ENCODE results near the gene DGCR2. TPM values are rescaled to one million over a fixed set of nuclear protein-coding genes. Genes with fewer than 3 reads are reported as not detected.

Gene DGCR2
- total and polyA plus RNA-seq, 2 of the 8 experiments (the other 6 are each of a cell fraction or from before 2014, with no cell fraction given), result 42.3 to 62.2 TPM

GRCh38 chr22:19042285-19043120 is 79.7 kb downstream of the DGCR2 start:
- CTCF ChIA-PET (ENCODE audit: partially characterized antibody), result interaction anchor here (1.8 kb wide), 1 partner anchor 43 kb away, joined by 7 read pairs; no protein-coding TSS in a partner anchor
- H4K8ac ChIP-seq (ENCODE audit: extremely low read depth, insufficient read depth, low read length), result no peak overlapping the region; the same call in 1 of the 2 replicates
- H3K56ac ChIP-seq (replicated peaks; ENCODE audit: insufficient read length, low read depth, low read length), result no peak overlapping the region
- no peak overlapping the region for H3K23ac ChIP-seq (ENCODE audit: insufficient read length)
- H3K4me2 ChIP-seq (ENCODE audit: insufficient read depth in 1 of 2, low read depth in 2 of 2, low read length in 2 of 2), result no peak overlapping the region
- H4K20me1 ChIP-seq (replicated peaks in 1 of 2; ENCODE audit: control insufficient read depth in 1 of 2, insufficient read depth in 2 of 2, low read length in 2 of 2), result peaks cover 0 to 18% of the 10 kb centered on the region in 2 experiments
- no peak for TF ChIP-seq TCF12 (IDR thresholded peaks at IDR 0.05; ENCODE audit: low read depth, low read length)
- no peak for TF ChIP-seq SIX5 (IDR thresholded peaks at IDR 0.05; ENCODE audit: low read depth, low read length)
- no peak for TF ChIP-seq SP4 (IDR thresholded peaks at IDR 0.05; ENCODE audit: low read length)
- no peak for TF ChIP-seq CBX5 (IDR thresholded peaks at IDR 0.05; ENCODE audit: low read depth, low read length)
- TF ChIP-seq PHF8 (conservative IDR thresholded peaks at IDR 0.05; ENCODE audit: low read depth, low read length), result no peak
- no peak for TF ChIP-seq SIN3A (conservative IDR thresholded peaks at IDR 0.05 in 1 of 2, IDR thresholded peaks at IDR 0.05 in 1 of 2; ENCODE audit: low read depth in 1 of 2, low read length in 2 of 2)
- no peak for TF ChIP-seq CTBP2 (IDR thresholded peaks at IDR 0.05; ENCODE audit: borderline replicate concordance, insufficient read depth, insufficient read length, low read length)
- TF ChIP-seq SIRT6 (IDR thresholded peaks at IDR 0.05; ENCODE audit: low read length), result no peak
- TF ChIP-seq CBX8 (IDR thresholded peaks at IDR 0.05; ENCODE audit: borderline replicate concordance, low read depth, low read length), result no peak
- TF ChIP-seq POLR2A (IDR thresholded peaks at IDR 0.05; ENCODE audit: control extremely low read depth in 1 of 2, low read depth in 2 of 2, low read length in 2 of 2), result no peak
- TF ChIP-seq JUND (IDR thresholded peaks at IDR 0.05; ENCODE audit: low read length), result no peak
- no peak overlapping the region for H4K91ac ChIP-seq (replicated peaks; ENCODE audit: insufficient read length, low read length)
- peaks cover 7 to 46% (median 28%) of the 10 kb centered on the region in 4 experiments for H3K36me3 ChIP-seq (ENCODE audit: control insufficient read depth in 2 of 4, insufficient read depth in 4 of 4, low read length in 3 of 4)
- H3K18ac ChIP-seq (ENCODE audit: extremely low read depth, low read length), result no peak overlapping the region
- no peaks in the 10 kb centered on the region for H3K9me3 ChIP-seq (ENCODE audit: insufficient read depth in 2 of 2, low read depth in 1 of 2, low read length in 1 of 2)
- no peaks in the 10 kb centered on the region for H3K4me1 ChIP-seq (replicated peaks in 1 of 4; ENCODE audit: control insufficient read depth in 3 of 4, insufficient read depth in 4 of 4, low read length in 3 of 4)
- no peak overlapping the region for H2BK15ac ChIP-seq (ENCODE audit: low read length)
- no peak overlapping the region for H2BK12ac ChIP-seq (ENCODE audit: low read depth, low read length)
- no peak overlapping the region for H3K4me3 ChIP-seq (ENCODE audit: extremely low read depth in 1 of 4, insufficient read depth in 2 of 4, low read depth in 3 of 4, low read length in 4 of 4)
- H3K79me1 ChIP-seq (ENCODE audit: low read depth, low read length), result no peaks in the 10 kb centered on the region; the same call in 1 of the 2 replicates
- no peak for DNase-seq (ENCODE audit: low read depth in 1 of 2, low spot score in 2 of 2)
- H3K27ac ChIP-seq (ENCODE audit: low read depth, low read length), result no peak overlapping the region; the same call in 1 of the 2 replicates
- WGBS, 2 experiments (ENCODE audit: extremely low coverage in 1 of 2, insufficient coverage in 1 of 2, insufficient read length in 1 of 2, insufficient replicate concordance in 2 of 2, low coverage in 1 of 2, low lambda C conversion rate in 2 of 2, missing lambda C conversion rate in 1 of 2), result 94% methylated on average over 22 of the region's 22 CpGs; no CpG with 5 or more reads in 1 of the 2 experiments
- H3K14ac ChIP-seq (ENCODE audit: insufficient read length), result no peak overlapping the region
- FAIRE-seq, result no peak
- no peak overlapping the region for H2BK120ac ChIP-seq (replicated peaks; ENCODE audit: low read depth, low read length)
- POLR2A ChIA-PET (ENCODE audit: partially characterized antibody), result interaction anchor here (1.2 kb wide), 1 partner anchor 23 kb away, joined by 4 read pairs; no protein-coding TSS in a partner anchor
- H3K4ac ChIP-seq (replicated peaks; ENCODE audit: insufficient read length, low read depth, low read length), result no peak overlapping the region
- no peaks in the 10 kb centered on the region for H3K23me2 ChIP-seq (ENCODE audit: low read depth, low read length)
- no peak overlapping the region for H2AFZ ChIP-seq (ENCODE audit: low read length)
- H2AK5ac ChIP-seq (ENCODE audit: low read depth, low read length), result no peak overlapping the region
- no peak overlapping the region for H2BK20ac ChIP-seq (ENCODE audit: low read length)
- H3K27me3 ChIP-seq (replicated peaks in 1 of 4; ENCODE audit: control insufficient read depth in 3 of 4, extremely low read depth in 1 of 4, insufficient read depth in 3 of 4, low read length in 3 of 4), result no peaks in the 10 kb centered on the region
- no peaks in the 10 kb centered on the region for H3K79me2 ChIP-seq (ENCODE audit: control insufficient read depth in 1 of 2, insufficient read depth in 2 of 2, low read length in 2 of 2)
- no peak overlapping the region for H3K9ac ChIP-seq (replicated peaks in 1 of 4; ENCODE audit: extremely low read depth in 1 of 4, low read depth in 3 of 4, low read length in 3 of 4)
- H2BK5ac ChIP-seq (ENCODE audit: low read depth, low read length), result no peak overlapping the region
- no peak overlapping the region for H4K5ac ChIP-seq (ENCODE audit: insufficient read length, low read depth, low read length)

All from H1 (cell line).